Gastrocnemius medialis (tissue), 4 donors: ENCODE results near the gene PLAAT5.

Experiments
- POLR2A ChIP-seq, 2 donors: fragments of 450-650 bp; IDR thresholded peaks; one replicate each; pipeline ENCODE4 v1.6.1; 2017; ENCODE audit warnings: antibody characterized with exemption in 2 of 2, mild to moderate bottlenecking in 2 of 2, moderate library complexity in 2 of 2
- TF ChIP-seq, protein P1 (sequence below), 5 experiments: fragments of 450-650 bp in 3 of 5; fragments of 200-600 bp in 2 of 5; sonication (generic) in 2 of 5; IDR thresholded peaks in 4 of 5; conservative IDR thresholded peaks in 1 of 5; 1 replicate in 4 of 5; 2 replicates in 1 of 5; pipeline ENCODE4 v1.5.1; 2016 to 2019; ENCODE audit warnings: antibody characterized with exemption in 5 of 5, mild to moderate bottlenecking in 3 of 5, moderate library complexity in 3 of 5

DNA sequence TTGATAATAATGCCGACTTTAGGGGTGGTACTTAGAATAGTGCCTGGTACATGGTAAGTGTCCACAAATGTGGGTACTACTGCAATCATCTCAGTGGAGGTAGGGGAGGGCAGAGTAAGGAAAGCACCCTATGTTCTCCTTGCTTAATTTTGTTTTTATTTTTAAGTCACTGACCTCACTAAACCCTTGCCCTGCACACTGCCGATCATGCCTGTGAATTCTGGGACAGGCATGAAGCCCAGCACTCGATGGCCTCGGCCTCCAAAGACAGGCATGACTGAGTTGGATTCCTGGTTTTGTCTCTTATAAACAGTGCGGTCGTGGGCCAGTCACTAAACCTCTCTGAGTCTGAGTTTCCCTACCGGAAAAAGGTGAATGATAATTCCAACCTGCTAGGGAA is 21.8 kb upstream of the PLAAT5 start:
- TF ChIP-seq, protein P1, sequence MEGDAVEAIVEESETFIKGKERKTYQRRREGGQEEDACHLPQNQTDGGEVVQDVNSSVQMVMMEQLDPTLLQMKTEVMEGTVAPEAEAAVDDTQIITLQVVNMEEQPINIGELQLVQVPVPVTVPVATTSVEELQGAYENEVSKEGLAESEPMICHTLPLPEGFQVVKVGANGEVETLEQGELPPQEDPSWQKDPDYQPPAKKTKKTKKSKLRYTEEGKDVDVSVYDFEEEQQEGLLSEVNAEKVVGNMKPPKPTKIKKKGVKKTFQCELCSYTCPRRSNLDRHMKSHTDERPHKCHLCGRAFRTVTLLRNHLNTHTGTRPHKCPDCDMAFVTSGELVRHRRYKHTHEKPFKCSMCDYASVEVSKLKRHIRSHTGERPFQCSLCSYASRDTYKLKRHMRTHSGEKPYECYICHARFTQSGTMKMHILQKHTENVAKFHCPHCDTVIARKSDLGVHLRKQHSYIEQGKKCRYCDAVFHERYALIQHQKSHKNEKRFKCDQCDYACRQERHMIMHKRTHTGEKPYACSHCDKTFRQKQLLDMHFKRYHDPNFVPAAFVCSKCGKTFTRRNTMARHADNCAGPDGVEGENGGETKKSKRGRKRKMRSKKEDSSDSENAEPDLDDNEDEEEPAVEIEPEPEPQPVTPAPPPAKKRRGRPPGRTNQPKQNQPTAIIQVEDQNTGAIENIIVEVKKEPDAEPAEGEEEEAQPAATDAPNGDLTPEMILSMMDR (IDR thresholded peaks at IDR 0.05 in 4 of 5, conservative IDR thresholded peaks at IDR 0.05 in 1 of 5): no peak
- no peak for TF ChIP-seq POLR2A (IDR thresholded peaks at IDR 0.05)
